Measurements from ENCODE around the gene BPGM. TPM values are rescaled to one million over a fixed set of nuclear protein-coding genes. Genes with fewer than 3 reads are reported as not detected.

Gene BPGM
- total and polyA plus RNA-seq, 2 donors (not counting 1 experiment from before 2014, with no cell fraction given), result 7.0 to 9.7 TPM

GRCh38 chr7:134622303-134622995, 24.2 kb upstream of the BPGM start:
- Histone ChIP-seq H3K4me1 (ENCODE audit: control insufficient read depth in 2 of 2, insufficient read depth in 2 of 2, low read length in 2 of 2) (no peaks in the 10 kb centered on the region), H3K79me2 (ENCODE audit: control insufficient read depth, insufficient read depth, low read length) (no peaks in the 10 kb centered on the region), H3K4me3 (ENCODE audit: control extremely low read depth in 1 of 5, extremely low read depth in 1 of 5, insufficient read depth in 1 of 5, low read depth in 2 of 5, low read length in 4 of 5) (no peak overlapping the region), H3K9me3 (ENCODE audit: control extremely low read depth in 1 of 3, control insufficient read depth in 2 of 3, insufficient read depth in 1 of 3, low read length in 2 of 3) (no peaks in the 10 kb centered on the region), H3K4me2 (replicated peaks; ENCODE audit: low read depth, low read length, poor library complexity, severe bottlenecking) (no peak overlapping the region), H3K36me3 (replicated peaks in 1 of 2; ENCODE audit: control extremely low read depth in 1 of 2, control insufficient read depth in 1 of 2, extremely low read depth in 1 of 2, insufficient read depth in 2 of 2, low read length in 1 of 2) (no peaks in the 10 kb centered on the region), H4K20me1 (ENCODE audit: control insufficient read depth, insufficient read depth, low read length, poor library complexity, severe bottlenecking) (no peaks in the 10 kb centered on the region), H3K27ac (ENCODE audit: low read length in 2 of 2) (no peak overlapping the region), H2AFZ (ENCODE audit: insufficient read depth, low read depth, low read length, poor library complexity, severe bottlenecking) (no peak overlapping the region), H3K27me3 (replicated peaks in 1 of 4; ENCODE audit: control extremely low read depth in 1 of 4, control insufficient read depth in 3 of 4, insufficient read depth in 4 of 4, low read length in 3 of 4) (peaks cover 0 to 11% (median 2%) of the 10 kb centered on the region in 4 experiments), H3K9ac (ENCODE audit: low read length) (no peak overlapping the region)
- CTCF ChIA-PET, result interaction anchor here (1.0 kb wide), 1 partner anchor 11 kb away, joined by 4 read pairs; no protein-coding TSS in a partner anchor
- TF ChIP-seq EZH2 (IDR thresholded peaks at IDR 0.05; ENCODE audit: borderline replicate concordance, insufficient read depth, low read depth, low read length, poor library complexity, severe bottlenecking), result no peak
- TF ChIP-seq, protein P1, sequence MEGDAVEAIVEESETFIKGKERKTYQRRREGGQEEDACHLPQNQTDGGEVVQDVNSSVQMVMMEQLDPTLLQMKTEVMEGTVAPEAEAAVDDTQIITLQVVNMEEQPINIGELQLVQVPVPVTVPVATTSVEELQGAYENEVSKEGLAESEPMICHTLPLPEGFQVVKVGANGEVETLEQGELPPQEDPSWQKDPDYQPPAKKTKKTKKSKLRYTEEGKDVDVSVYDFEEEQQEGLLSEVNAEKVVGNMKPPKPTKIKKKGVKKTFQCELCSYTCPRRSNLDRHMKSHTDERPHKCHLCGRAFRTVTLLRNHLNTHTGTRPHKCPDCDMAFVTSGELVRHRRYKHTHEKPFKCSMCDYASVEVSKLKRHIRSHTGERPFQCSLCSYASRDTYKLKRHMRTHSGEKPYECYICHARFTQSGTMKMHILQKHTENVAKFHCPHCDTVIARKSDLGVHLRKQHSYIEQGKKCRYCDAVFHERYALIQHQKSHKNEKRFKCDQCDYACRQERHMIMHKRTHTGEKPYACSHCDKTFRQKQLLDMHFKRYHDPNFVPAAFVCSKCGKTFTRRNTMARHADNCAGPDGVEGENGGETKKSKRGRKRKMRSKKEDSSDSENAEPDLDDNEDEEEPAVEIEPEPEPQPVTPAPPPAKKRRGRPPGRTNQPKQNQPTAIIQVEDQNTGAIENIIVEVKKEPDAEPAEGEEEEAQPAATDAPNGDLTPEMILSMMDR (IDR thresholded peaks at IDR 0.05), result no peak
- ATAC-seq (ENCODE audit: low read depth) (no peak), DNase-seq (no peak)
- Mint-ChIP-seq H3K9me3 (ENCODE audit: insufficient read depth) (no peaks in the 10 kb centered on the region), H3K27ac (no peak overlapping the region), H3K27me3 (peaks cover 46% of the 10 kb centered on the region), H3K4me1 (no peaks in the 10 kb centered on the region), H3K4me3 (no peak overlapping the region)
- POLR2A ChIA-PET, result no interaction called here
- intact Hi-C loops (cut with micrococcal nuclease), result no loop called here
- 85% methylated on average over 2 of the region's 7 CpGs for WGBS (ENCODE audit: insufficient coverage)

DNA sequence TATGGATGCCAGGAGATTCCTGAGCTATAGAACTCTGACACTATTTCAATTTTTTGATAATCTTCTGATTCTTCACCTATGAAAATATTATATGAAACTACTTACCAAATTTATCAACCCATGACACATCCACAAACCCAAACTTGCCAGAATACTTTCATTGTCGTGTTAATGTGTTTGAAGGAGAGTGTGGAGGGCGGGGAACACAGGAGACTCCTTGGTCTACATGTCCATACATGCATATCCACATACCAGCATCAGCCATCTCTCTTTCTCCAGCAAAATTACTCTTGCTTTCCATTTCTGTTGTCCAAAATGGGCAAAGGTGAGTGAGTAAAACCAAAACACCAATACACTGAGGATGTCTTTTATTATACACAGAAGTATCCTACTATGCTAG, 23.5 kb upstream of the BPGM start:
- intact Hi-C loops (cut with micrococcal nuclease), result no loop called here
- H4K20me1 ChIP-seq (ENCODE audit: control insufficient read depth, insufficient read depth, low read length, poor library complexity, severe bottlenecking), result no peaks in the 10 kb centered on the region
- H3K27me3 ChIP-seq (replicated peaks in 1 of 4; ENCODE audit: control extremely low read depth in 1 of 4, control insufficient read depth in 3 of 4, insufficient read depth in 4 of 4, low read length in 3 of 4), result peaks cover 0 to 11% (median 2%) of the 10 kb centered on the region in 4 experiments
- no peak for ATAC-seq (ENCODE audit: low read depth)
- H3K9ac ChIP-seq (ENCODE audit: low read length), result no peak overlapping the region
- H3K79me2 ChIP-seq (ENCODE audit: control insufficient read depth, insufficient read depth, low read length), result no peaks in the 10 kb centered on the region
- Mint-ChIP-seq H3K27ac (no peak overlapping the region), H3K4me1 (no peaks in the 10 kb centered on the region), H3K9me3 (ENCODE audit: insufficient read depth) (no peaks in the 10 kb centered on the region), H3K27me3 (peaks cover 46% of the 10 kb centered on the region), H3K4me3 (no peak overlapping the region)
- CTCF ChIA-PET, result interaction anchor here (0.5 to 1.0 kb wide), 2 partner anchors 11 to 190 kb away, joined by 3 to 4 read pairs; no protein-coding TSS in a partner anchor
- H3K4me3 ChIP-seq (ENCODE audit: control extremely low read depth in 1 of 5, extremely low read depth in 1 of 5, insufficient read depth in 1 of 5, low read depth in 2 of 5, low read length in 4 of 5), result no peak overlapping the region
- H3K4me2 ChIP-seq (replicated peaks; ENCODE audit: low read depth, low read length, poor library complexity, severe bottlenecking), result no peak overlapping the region
- POLR2A ChIA-PET, result no interaction called here
- no peaks in the 10 kb centered on the region for H3K36me3 ChIP-seq (replicated peaks in 1 of 2; ENCODE audit: control extremely low read depth in 1 of 2, control insufficient read depth in 1 of 2, extremely low read depth in 1 of 2, insufficient read depth in 2 of 2, low read length in 1 of 2)
- no peaks in the 10 kb centered on the region for H3K4me1 ChIP-seq (ENCODE audit: control insufficient read depth in 2 of 2, insufficient read depth in 2 of 2, low read length in 2 of 2)
- no peak for DNase-seq
- H2AFZ ChIP-seq (ENCODE audit: insufficient read depth, low read depth, low read length, poor library complexity, severe bottlenecking), result no peak overlapping the region
- no peak overlapping the region for H3K27ac ChIP-seq (ENCODE audit: low read length in 2 of 2)
- no CpG with 5 or more reads among the region's 2 CpGs for WGBS (ENCODE audit: insufficient coverage)
- TF ChIP-seq, protein P1 (IDR thresholded peaks at IDR 0.05), result no peak
- TF ChIP-seq EZH2 (IDR thresholded peaks at IDR 0.05; ENCODE audit: borderline replicate concordance, insufficient read depth, low read depth, low read length, poor library complexity, severe bottlenecking), result no peak
- H3K9me3 ChIP-seq (ENCODE audit: control extremely low read depth in 1 of 3, control insufficient read depth in 2 of 3, insufficient read depth in 1 of 3, low read length in 2 of 3), result no peaks in the 10 kb centered on the region
